GM21528 (cell line): ENCODE data around the gene MGMT.

ENCODE experiments used
- ATAC-seq: cut with Tn5 transposase; IDR thresholded peaks from one replicate; pipeline ENCODE4 v1.9.1; 2021; ENCODE audit warnings: mild to moderate bottlenecking, moderate library complexity; ENCODE audit not compliant: unreplicated experiment, low FRiP score

Gene MGMT

GRCh38 chr10:129579228-129579627 is 112.2 kb downstream of the MGMT start:
- no peak for ATAC-seq

DNA sequence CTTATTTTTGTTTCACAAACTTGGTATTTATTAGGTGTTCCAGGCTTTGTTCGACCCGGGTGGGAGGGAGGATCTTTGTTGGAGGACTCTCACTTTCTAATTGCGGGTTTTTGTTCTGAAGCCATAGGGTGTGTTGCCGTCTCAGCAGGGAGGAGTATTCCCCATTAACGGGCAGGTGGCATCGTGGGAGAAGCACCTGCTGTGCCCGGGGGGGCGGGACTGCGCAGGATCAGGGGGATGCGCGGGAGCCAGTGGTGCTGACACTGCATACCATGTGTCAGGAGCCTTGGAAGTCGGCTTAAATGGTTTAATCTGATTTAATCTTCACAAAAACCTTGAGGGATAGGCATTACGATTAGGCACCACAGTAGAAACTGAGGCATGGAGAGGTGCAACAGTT is 113.0 kb downstream of the MGMT start:
- no peak for ATAC-seq

DNA sequence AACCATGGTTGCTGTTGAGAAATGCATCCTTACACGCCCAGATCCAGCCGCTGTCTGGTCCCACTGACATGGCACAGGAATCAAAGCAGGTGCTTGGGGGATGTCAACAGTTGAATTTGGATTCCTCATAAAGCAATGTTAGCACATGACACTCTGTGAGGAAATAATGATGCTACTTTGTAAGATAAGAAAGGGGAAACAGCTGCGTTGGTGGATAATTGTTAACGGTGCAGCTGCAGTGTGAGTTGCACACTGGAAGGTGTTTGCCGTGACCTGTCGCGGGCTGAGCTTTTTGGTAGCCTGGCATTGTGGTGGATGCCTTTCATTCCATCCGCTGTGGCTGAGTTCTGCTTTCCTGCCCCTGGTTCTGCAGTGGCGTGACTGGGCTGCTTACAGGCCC is 113.9 kb downstream of the MGMT start:
- no peak for ATAC-seq

- no peak for ATAC-seq
Measured at GRCh38 chr10:129581827-129582411, 114.9 kb downstream of the MGMT start.

DNA sequence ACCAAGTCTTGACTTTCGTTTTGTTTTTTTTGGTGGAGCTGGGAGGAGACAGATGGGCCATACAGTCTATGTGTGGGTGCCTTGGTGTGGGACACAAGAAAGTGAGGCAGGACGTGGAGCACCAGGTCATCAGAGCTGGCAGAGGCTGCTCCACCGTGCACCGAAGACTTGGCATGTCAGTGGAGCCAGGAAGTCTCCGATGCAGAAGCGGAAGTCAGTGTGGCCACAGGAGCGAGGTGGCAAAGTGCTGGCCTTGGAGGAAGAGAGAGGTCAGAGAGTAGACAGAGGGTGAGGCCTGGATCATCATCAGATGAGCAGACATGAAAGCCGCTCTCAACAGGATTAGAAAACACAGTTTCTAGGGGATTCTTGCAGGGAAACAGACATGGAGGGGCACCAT is 116.8 kb downstream of the MGMT start:
- no peak for ATAC-seq

DNA sequence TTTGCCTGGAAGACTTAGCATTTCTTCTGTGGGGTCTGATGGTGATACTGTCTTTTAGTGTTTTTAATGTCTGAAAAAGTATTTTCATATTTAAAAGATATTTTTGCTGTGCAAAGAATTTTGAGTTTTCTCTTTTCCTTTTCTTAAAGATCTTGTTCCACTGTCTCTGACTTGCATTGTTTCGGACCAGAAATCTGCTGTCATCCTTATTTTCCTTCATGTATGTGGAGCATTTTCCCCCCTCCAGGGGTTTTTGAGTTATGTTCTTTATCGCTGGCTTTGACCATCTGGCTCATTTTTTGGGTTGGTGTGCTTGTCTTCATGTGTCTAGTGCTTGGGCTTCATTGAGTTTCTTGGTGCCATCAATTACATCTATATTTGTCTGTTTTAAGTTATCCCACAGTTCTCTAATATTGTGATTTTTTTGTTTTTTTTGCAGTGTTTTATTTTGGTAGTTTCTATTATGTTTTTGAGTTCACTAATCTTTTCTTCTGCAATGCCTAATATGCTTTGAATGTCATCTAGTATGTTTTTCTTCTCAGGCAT is 119.9 kb downstream of the MGMT start:
- ATAC-seq = no peak

DNA sequence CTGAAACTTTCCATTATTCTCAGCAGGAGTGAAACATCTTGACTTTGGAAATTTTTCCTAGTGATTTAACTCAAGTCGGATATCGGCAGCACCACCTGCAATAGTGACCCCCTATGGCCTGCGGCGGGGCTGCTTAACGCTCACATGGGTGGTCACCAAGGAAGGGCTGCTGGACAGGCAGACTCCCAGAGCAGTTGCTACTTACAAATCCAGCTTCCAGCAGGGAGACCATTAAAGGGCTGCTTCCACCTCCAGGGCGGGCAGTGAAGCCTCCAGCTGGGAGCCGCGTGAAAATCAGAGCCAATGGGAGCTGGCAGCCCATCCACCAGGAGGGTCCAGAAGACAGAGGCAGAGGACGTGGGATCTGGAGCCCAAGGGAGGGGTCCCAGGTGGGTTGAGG is 122.5 kb downstream of the MGMT start:
- ATAC-seq = no peak

DNA sequence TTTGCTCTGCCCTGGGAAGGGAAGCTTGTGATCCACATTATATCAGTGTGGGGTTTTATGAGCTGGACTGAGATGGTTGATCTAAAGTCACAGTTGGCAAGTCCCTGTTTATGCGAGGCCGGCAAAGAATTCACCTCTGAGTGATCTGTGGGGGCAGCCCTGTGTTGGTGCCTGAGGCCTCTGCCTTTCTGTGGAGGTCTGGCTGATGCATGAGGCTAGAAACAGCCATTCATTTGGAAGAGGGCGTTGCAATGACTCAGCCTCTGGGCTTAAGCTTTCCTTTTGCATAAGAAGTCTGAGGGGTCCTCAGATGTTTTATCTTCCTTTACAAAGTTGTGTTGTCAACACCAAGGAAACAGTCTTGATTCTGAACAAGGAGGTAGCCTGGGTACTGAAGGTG is 126.9 kb downstream of the MGMT start:
- ATAC-seq = no peak

GRCh38 chr10:129594811-129595210 is 127.8 kb downstream of the MGMT start:
- ATAC-seq = no peak

- no peak for ATAC-seq
Measured at GRCh38 chr10:129598413-129598812, 131.4 kb downstream of the MGMT start.

DNA sequence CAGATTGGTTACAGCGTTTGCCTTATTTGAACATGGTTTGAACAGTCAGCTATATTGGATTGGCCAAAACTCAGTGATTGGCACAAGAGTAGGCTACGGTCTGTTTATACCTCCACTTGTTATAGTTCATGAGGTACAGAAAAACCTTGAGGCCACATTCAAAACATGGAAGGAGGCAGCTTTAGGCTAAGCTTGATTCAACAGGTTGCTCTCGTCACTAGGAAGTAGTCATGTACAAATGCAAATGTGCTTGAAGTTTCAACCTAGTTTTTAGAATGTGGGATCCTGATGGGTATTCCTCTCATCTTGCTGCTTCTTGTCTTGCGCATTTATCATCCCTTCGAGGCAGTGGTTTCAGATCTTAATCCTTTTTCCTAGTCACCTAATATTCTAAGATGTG is 132.1 kb downstream of the MGMT start:
- no peak for ATAC-seq

DNA sequence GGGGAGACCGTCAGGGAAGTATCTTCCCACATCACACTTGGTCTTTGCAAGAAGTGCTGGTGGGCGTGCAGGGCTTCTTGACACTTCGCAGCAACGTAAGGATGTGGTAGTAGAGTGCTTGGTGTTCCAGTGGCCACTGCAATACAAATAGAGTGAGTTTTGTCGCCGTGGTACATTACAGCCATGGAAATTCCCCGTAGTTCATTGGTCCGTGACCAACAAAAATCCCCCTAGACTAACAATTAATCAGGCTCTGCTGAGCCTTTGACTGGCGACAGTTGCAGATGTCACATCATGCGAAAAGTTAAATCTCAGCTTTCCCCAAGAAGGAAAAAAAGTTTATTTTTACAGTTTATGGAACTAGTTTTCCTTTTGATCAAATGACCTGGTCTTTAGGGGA is 134.7 kb downstream of the MGMT start:
- ATAC-seq = no peak

DNA sequence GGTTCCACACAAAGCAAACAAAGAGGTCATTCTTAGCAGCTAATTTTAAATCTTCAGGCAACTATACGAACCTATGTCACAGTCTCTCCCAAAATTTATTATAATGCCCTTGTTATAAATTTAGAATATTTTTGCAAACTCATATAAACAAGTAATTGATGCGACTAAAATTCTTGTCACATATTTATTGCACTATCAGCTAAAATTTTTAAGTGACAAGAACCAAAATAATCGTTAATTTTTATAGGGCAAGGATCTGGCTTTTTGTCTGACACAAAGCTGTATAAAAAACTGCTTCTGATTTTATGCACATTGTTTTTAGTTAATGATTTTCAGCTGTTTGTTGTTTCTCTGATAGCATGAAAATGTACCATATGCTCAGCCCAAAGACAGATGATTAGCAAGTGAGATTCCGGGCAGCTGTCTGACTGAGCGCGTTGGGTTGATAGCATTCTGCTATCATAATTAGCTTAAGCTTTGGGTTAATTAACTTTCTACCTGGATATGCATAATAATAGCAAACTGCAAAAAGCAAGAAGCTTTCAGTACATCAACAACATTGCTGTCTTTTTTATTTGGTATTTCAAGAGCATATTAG is 136.0 kb downstream of the MGMT start:
- ATAC-seq = no peak

- no peak for ATAC-seq
Measured at GRCh38 chr10:129604333-129605032, 137.4 kb downstream of the MGMT start.

GRCh38 chr10:129605266-129605985 is 138.4 kb downstream of the MGMT start:
- ATAC-seq = no peak

- ATAC-seq = no peak
Measured at GRCh38 chr10:129605986-129606518, 139.0 kb downstream of the MGMT start.

- no peak for ATAC-seq
Measured at GRCh38 chr10:129607607-129608109, 140.6 kb downstream of the MGMT start.

- no peak for ATAC-seq
Measured at GRCh38 chr10:129608653-129609052, 141.6 kb downstream of the MGMT start.

DNA sequence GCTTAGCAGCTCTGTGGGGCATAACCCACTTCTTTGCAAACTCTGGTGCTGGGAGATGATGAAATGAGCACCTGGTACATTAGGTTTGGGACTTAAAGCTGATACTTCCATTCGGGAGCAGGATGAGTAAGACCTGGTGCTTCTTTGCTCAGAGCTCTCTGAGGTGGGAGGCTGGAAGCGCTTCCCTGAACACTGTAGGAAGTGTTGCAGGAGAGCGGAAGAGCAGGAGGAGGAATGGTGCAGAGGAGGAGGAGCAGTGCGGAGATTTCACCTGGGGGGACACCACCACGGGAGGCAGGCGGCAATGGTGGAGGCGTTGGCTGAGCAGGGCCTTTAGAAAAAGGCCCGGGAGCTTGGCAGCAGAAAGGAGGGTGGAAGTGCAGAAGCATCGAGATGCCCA is 142.5 kb downstream of the MGMT start:
- no peak for ATAC-seq

DNA sequence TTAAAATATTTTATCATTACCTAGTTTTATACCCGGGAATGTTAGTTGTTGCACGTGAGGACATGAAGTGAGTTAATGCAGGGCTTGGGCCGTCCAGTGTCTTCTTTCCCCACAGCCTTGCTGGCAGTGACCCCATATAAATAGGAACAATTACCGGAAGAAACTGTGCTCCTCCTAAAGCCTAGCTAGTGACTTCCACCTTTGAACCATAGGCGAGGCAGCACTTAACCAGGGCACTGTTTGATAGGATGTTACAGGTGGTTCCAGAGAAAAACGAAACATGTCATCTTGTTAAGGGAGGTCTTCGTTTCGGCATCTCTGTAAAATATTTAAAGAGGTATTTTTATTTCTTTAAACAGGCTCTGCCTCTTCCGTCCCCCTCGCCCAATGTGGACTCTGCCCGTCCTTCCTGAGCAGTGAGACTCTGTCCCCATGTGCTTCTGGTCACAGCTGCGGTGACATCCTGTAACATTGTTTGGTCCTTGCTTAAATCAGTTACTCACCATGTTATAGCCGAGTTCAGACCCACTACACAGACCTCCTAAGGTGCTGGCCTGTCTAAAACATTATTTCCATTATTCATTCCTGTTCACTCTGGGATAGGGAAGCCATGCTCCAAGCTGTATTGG is 145.6 kb downstream of the MGMT start:
- no peak for ATAC-seq
